ENCODE results near the gene ZC3H14. TPM values are rescaled to one million over a fixed set of nuclear protein-coding genes. Genes with fewer than 3 reads are reported as not detected.

The ZC3H14 gene
- total and polyA plus RNA-seq, 12 donors = 26.5 to 91.6 (median 53.3) TPM

DNA sequence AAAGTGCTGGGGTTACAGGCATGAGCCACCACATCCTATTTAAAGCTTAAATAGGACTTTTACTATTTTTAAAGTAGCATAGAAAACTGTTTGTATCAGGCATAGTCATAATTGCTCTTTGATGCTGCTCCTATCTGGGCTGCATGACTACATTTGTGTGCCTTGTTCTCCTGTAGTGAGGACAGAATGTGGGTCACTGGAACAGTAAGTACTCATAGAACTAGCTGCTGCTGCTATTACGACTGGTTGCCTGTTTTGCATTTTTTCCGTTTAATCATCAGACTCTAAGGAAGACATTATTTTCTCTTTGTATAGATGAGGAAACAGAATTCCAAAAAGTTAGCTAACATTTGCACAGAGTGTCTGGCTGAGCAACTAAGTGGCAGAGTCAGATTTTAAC lies 42.8 kb downstream of the ZC3H14 start:
- intact Hi-C loops (cut with DNase I) = no loop called here
- DNase-seq = no peak
- WGBS, 4 donors = 71 to 79% (median 72%) methylated on average over 2 of the region's 2 CpGs
- no peak overlapping the region for H3K4me3 ChIP-seq
- TF ChIP-seq POLR2A (IDR thresholded peaks at IDR 0.05) = no peak
- TF ChIP-seq, protein P1, sequence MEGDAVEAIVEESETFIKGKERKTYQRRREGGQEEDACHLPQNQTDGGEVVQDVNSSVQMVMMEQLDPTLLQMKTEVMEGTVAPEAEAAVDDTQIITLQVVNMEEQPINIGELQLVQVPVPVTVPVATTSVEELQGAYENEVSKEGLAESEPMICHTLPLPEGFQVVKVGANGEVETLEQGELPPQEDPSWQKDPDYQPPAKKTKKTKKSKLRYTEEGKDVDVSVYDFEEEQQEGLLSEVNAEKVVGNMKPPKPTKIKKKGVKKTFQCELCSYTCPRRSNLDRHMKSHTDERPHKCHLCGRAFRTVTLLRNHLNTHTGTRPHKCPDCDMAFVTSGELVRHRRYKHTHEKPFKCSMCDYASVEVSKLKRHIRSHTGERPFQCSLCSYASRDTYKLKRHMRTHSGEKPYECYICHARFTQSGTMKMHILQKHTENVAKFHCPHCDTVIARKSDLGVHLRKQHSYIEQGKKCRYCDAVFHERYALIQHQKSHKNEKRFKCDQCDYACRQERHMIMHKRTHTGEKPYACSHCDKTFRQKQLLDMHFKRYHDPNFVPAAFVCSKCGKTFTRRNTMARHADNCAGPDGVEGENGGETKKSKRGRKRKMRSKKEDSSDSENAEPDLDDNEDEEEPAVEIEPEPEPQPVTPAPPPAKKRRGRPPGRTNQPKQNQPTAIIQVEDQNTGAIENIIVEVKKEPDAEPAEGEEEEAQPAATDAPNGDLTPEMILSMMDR (IDR thresholded peaks at IDR 0.05) = no peak
- H3K27me3 ChIP-seq = no peaks in the 10 kb centered on the region
- H3K27ac ChIP-seq = no peak overlapping the region
- no peaks in the 10 kb centered on the region for H3K4me1 ChIP-seq (replicated peaks in 1 of 2)
- peaks cover 0 to 74% of the 10 kb centered on the region in 2 donors for H3K36me3 ChIP-seq (replicated peaks in 1 of 2)
- no peaks in the 10 kb centered on the region for H3K9me3 ChIP-seq (replicated peaks in 1 of 3)

DNA sequence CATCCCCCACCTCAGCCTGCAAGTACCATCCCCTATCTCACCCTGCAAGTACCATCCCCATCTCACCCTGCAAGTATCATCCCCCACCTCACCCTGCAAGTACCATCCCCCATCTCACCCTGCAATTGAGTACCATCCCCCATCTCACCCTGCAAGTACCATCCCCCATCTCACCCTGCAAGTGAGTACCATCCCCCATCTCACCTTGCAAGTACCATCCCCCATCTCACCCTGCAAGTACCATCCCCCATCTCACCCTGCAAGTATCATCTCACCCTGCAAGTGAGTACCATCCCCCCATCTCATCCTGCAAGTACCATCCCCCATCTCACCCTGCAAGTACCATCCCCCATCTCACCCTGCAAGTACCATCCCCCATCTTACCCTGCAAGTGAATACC lies 45.0 kb downstream of the ZC3H14 start:
- DNase-seq = no peak
- no peaks in the 10 kb centered on the region for H3K4me1 ChIP-seq (replicated peaks in 1 of 2)
- no peak for TF ChIP-seq POLR2A (IDR thresholded peaks at IDR 0.05)
- TF ChIP-seq, protein P1 (IDR thresholded peaks at IDR 0.05) = no peak
- no peaks in the 10 kb centered on the region for H3K27me3 ChIP-seq
- no peak overlapping the region for H3K27ac ChIP-seq
- intact Hi-C loops (cut with DNase I) = no loop called here
- H3K36me3 ChIP-seq (replicated peaks in 1 of 2) = peaks cover 0 to 80% of the 10 kb centered on the region in 2 donors
- H3K9me3 ChIP-seq (replicated peaks in 1 of 3) = no peaks in the 10 kb centered on the region
- H3K4me3 ChIP-seq = no peak overlapping the region

DNA sequence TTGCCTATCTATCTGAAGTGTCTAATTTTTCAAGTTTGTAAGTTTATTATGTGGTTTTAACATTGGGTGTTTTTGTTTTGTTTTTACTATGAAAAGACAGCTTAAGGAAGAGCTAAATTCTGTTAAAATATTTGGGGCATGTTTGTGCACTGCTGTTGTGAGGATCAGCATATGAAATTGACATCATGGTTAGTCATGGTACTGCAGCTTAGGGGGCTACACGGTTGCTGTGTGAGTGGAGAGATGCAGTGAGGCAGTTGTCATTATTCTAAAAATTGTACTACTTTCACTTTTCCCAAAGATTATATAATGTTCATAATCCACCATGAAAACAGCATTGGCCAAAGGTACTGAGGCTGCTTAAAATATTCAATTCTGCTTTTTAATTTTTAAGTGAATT lies 49.0 kb downstream of the ZC3H14 start:
- no peaks in the 10 kb centered on the region for H3K9me3 ChIP-seq (replicated peaks in 1 of 3)
- DNase-seq = no peak
- intact Hi-C loops (cut with DNase I) = no loop called here
- no peak overlapping the region for H3K27ac ChIP-seq
- H3K4me3 ChIP-seq = no peak overlapping the region
- peaks cover 0 to 58% of the 10 kb centered on the region in 2 donors for H3K36me3 ChIP-seq (replicated peaks in 1 of 2)
- H3K4me1 ChIP-seq (replicated peaks in 1 of 2) = peaks cover 13 to 20% of the 10 kb centered on the region in 2 donors
- 26 to 38% (median 36%) methylated on average over 1 of the region's 1 CpG for WGBS, 4 donors
- H3K27me3 ChIP-seq = no peaks in the 10 kb centered on the region
- TF ChIP-seq, protein P1 (IDR thresholded peaks at IDR 0.05) = no peak
- TF ChIP-seq POLR2A (IDR thresholded peaks at IDR 0.05) = no peak

DNA sequence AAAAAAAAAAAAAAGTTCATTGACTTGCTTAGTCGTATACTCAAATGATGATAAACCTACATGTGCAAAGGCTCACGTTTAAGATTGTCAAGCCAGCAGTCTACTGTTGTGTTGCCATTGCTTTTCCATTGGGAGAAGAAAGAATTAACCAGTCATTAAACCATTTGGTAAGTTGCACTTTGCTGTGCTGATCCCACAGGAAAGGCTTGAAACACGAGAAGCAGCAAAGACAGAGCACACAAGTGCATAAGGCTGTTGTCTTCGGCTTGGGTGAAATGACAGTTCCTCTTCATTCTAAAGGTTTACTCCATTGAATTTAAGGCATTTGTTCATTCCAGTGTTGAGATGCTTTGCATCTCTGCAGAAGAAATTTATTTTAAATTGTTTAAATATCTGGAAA lies 50.1 kb downstream of the ZC3H14 start:
- no peaks in the 10 kb centered on the region for H3K9me3 ChIP-seq (replicated peaks in 1 of 3)
- 80 to 89% (median 87%) methylated on average over 4 of the region's 4 CpGs for WGBS, 4 donors
- intact Hi-C loops (cut with DNase I) = no loop called here
- no peak for DNase-seq
- peaks cover 0 to 55% of the 10 kb centered on the region in 2 donors for H3K36me3 ChIP-seq (replicated peaks in 1 of 2)
- TF ChIP-seq, protein P1 (IDR thresholded peaks at IDR 0.05) = no peak
- TF ChIP-seq POLR2A (IDR thresholded peaks at IDR 0.05) = no peak
- H3K27ac ChIP-seq = no peak overlapping the region
- H3K4me1 ChIP-seq (replicated peaks in 1 of 2) = peaks cover 13 to 20% of the 10 kb centered on the region in 2 donors
- H3K4me3 ChIP-seq = no peak overlapping the region
- no peaks in the 10 kb centered on the region for H3K27me3 ChIP-seq

Measured in adrenal gland (tissue), 12 donors.